Measurements from ENCODE around the gene CACHD1.

GRCh38 chr1:64701071-64701470 lies 231.1 kb downstream of the CACHD1 start:
- TF ChIP-seq, protein P1, sequence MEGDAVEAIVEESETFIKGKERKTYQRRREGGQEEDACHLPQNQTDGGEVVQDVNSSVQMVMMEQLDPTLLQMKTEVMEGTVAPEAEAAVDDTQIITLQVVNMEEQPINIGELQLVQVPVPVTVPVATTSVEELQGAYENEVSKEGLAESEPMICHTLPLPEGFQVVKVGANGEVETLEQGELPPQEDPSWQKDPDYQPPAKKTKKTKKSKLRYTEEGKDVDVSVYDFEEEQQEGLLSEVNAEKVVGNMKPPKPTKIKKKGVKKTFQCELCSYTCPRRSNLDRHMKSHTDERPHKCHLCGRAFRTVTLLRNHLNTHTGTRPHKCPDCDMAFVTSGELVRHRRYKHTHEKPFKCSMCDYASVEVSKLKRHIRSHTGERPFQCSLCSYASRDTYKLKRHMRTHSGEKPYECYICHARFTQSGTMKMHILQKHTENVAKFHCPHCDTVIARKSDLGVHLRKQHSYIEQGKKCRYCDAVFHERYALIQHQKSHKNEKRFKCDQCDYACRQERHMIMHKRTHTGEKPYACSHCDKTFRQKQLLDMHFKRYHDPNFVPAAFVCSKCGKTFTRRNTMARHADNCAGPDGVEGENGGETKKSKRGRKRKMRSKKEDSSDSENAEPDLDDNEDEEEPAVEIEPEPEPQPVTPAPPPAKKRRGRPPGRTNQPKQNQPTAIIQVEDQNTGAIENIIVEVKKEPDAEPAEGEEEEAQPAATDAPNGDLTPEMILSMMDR (IDR thresholded peaks at IDR 0.05; ENCODE audit: low read depth, low read length), result no peak
- no peak for TF ChIP-seq EZH2phosphoT487 (IDR thresholded peaks at IDR 0.05; ENCODE audit: low read depth)
